Cardiac septum (tissue), 1 donor: Measurements from ENCODE around the gene CDC20. TPM values are rescaled to one million over a fixed set of nuclear protein-coding genes. Genes with fewer than 3 reads are reported as not detected.
"Not testable (repeated sequence)": the region's sequence is repeated elsewhere in the genome, so short reads cannot be mapped to it uniquely, and the experiment has no call there.

Experiments
- DNase-seq: peaks from one replicate; pipeline ENCODE4 v3.0.0-alpha.2; 2020; ENCODE audit warnings: low spot score
- intact Hi-C: fragments of 100-400 bp; cut with DNase I; formaldehyde crosslinking; loops from one replicate; pipeline ENCODE4 v1.14.0; 2022
- total RNA-seq: library from RNA; stranded (reverse); fragmentation: NEBNext Ultra II Directional; extraction: Animal tissue kit (Norgen Biotek cat#: 25700); gene quantifications from one replicate; pipeline ENCODE4 v1.2.1, GENCODE V29; 2021
- donor health status: DM: no; HTN: no; CAD: no.

CDC20 gene
- total RNA-seq, 1 donor from 2014 or later, result 0.78 TPM

DNA sequence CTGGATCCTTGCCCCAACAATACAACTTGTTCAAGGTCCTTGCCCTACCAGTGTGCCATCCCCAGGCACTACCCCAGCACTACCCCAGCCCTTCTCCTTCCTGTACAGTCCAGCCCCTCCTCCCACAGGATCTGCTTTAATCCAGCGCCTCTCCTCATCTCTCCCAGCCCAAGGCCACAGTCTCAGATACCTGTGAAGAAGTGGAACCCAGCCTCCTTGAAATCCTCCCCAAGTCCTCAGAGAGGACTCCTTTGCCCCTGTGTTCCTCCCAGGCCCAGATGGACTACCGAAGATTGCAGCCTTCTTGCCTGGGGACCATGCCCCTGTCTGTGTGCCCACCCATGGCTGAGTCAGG, 6.5 kb upstream of the CDC20 start:
- DNase-seq, result peak; percentile 53

GRCh38 chr1:43352881-43353280, 5.9 kb upstream of the CDC20 start:
- DNase-seq, result peak; percentile 43
- intact Hi-C loops, result no loop called here

More for the DNA sequence above, 6.5 kb upstream of the CDC20 start:
- intact Hi-C loops, result no loop called here

GRCh38 chr1:43354471-43354870, 4.3 kb upstream of the CDC20 start:
- no peak for DNase-seq
- intact Hi-C loops, result no loop called here

DNA sequence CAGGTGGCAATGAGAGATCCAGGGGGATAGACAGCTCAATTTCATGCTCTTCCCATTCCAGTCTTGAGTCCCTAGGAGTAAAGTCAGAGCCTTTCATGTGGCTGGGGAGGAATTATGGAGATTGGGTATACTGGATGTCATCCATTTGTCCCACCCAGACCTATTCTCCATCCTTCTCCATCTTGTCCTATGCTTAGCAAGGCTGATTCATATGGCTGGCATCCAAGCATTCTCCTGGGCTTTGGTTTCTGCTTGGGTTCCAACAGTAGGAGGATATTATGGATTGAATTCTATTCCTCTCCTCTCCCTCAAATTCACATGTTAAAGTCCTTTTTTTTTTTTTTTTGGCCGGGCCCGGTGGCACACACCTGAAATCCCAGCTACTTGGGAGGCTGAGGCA, 3.8 kb upstream of the CDC20 start:
- intact Hi-C loops, result loop anchor here (5.0 kb wide), 1 partner anchor 118 kb away; no protein-coding TSS in a partner anchor
- DNase-seq, result peak; percentile 12

GRCh38 chr1:43357251-43357650, 1.5 kb upstream of the CDC20 start:
- no peak for DNase-seq
- intact Hi-C loops, result loop anchor here (5.0 kb wide), 1 partner anchor 120 kb away; no protein-coding TSS in a partner anchor

DNA sequence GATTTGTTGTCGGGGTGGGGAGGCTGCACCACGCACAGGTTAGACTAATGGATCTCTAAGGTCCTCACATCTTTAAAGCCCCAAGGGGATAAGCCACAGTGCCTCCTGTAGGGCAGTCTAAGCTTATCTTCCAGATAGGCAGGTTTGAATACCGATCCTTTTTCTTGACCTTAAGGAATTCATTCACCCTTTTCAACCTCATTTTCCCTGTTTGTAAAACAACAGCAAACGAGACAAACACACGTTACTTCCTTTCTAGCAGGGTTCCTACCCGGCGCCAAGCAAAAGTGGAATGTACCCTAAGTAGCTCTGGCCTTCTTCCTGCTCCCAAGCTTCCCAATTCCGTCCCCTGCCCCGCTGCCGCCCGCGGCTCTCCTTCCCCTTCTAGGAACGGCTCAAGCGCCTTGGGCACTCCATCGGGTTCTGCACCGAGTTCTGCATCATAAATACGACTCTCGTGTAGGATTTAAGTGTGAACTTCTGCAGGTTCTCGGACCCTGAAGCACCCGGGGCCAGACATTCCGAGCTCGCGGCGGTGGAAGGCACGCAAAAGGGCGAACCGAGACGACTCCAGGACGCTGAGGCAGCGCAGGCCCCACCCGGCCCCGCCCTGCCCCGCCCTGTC, 548 bp upstream of the CDC20 start:
- intact Hi-C loops, result loop anchor here (5.0 kb wide), 1 partner anchor 121 kb away; no protein-coding TSS in a partner anchor
- DNase-seq, result no peak

DNA sequence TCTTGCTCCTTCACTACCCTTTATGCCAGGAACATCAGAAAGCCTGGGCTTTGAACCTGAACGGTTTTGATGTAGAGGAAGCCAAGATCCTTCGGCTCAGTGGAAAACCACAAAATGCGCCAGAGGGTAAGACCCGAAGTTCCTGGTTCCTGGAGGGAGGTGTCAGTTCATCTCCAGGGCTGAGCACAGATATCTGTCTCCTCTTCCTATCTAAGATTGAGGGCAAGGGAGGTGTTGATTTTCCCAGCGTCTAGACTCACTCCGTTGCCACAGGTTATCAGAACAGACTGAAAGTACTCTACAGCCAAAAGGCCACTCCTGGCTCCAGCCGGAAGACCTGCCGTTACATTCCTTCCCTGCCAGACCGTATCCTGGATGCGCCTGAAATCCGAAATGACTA, 915 bp downstream of the CDC20 start:
- intact Hi-C loops, result loop anchor here (5.0 kb wide), 1 partner anchor 122 kb away; no protein-coding TSS in a partner anchor
- no peak for DNase-seq

DNA sequence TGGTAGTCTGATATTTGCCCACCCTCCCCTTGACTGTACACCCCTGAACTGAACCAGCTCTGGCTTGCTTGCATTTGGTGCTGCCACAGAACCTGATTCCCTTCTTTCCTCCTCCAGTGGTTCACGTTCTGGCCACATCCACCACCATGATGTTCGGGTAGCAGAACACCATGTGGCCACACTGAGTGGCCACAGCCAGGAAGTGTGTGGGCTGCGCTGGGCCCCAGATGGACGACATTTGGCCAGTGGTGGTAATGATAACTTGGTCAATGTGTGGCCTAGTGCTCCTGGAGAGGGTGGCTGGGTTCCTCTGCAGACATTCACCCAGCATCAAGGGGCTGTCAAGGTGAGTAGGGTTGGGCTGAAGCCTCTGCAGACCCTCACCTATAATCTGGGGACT, 1.8 kb downstream of the CDC20 start:
- DNase-seq, result no peak
- intact Hi-C loops, result no loop called here

DNA sequence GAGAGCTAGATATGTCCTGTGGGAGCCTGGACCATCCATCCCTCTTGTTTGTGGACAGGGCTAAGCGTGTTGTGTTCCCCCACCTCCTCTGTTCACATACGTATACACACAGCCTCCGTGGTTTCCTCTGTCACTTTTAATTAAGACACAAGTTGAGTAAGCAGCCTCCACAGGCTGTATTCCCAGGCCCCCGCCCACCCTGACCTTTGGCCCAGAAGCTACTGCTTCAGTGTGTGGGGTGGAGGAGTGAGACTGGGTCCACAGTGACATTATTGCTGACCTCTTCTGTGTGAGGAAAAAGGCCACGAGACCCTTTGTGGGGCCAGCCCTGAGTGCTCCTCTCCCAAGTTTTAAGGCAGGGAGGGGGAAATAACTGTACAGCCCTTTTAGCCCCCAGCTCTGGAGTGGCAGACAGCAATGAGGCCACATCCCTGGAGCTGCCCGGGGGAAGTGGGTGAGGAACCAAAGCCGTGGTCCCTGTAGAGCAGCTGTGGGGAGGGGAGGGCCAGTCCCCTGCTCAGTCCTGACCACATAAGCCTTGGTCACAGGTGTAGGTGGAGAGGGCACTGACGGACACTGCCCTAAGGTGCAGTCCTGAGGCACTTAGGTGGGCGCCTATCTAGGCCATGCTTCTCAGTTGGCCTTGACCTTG, 4.6 kb downstream of the CDC20 start:
- no peak for DNase-seq
- intact Hi-C loops, result no loop called here

DNA sequence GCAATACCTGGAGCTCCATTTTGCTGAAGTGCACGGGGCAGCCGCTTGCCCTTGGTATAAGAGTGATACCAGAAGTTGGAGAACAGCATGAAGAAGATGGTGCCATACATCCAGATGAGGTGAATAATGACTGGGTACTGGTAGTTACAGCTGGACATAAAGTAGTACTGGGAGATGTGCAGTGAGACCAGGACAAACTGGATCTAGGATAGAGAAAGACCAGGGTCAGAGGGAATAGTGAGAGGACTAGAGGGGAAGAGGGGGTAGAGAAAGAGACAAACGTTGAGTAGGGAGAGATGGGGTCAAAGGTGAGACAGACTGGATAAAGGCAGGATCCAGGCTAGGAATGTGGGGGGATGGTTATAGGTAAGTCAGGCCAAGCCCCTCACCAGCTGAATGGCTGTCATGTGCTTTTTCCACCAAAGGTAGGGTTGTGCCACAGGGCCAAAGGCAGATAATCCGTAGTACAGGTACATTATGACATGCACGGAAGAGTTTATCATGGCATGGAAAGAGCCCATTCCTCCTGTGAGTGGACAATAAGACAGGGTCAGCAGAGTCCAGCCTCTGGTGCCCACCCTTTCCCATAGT, 5.2 kb downstream of the CDC20 start:
- DNase-seq, result no peak
- intact Hi-C loops, result no loop called here

DNA sequence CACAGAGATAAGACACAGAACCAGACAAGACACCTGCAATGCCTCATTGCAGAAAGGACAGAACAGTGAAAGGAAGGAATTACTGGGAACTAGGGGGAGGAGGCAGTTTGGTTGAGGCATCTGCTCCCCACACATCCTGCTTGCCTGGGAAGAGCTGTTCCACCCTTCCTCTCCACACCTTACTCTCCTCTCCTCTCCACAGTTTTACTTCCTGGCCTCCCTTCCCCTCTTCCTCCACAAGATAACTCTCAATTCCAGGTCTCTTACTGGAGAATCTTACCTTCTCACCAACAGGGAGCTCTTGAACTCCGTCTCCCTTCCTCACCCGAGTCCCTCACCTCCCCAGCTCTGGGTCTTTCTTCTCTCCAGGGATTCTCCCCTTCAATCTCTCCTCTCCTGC, 6.9 kb downstream of the CDC20 start:
- intact Hi-C loops, result loop anchor here (5.0 kb wide), 1 partner anchor 87 kb away; the partner anchor contains the start of gene HYI
- no peak for DNase-seq

GRCh38 chr1:43366179-43366578, 7.4 kb downstream of the CDC20 start:
- intact Hi-C loops, result loop anchor here (5.0 kb wide), 1 partner anchor 86 kb away; the partner anchor contains the start of gene HYI
- no peak for DNase-seq

DNA sequence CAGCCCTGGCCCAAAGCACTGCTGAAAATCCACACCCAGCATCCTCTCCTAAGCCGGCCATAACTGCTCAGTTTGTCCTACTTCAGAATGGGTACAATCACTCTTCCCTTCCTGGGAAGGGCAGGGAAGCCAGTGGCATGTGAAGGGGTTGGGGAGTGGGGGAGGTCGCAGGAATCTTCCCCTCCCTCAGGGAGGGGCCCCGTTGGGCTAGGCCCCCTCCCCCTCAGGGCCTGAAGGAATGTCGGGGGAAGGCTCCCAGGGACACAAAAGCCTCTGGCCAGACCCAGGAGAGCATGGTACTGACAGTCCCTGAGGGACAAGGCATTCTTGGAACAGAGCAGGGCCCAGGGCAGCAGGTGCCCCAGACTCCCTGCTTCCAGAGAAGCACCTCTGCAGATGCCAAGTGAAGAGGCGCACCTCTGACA, 7.8 kb downstream of the CDC20 start:
- intact Hi-C loops, result loop anchor here (5.0 kb wide), 1 partner anchor 86 kb away; the partner anchor contains the start of gene HYI
- no peak for DNase-seq

DNA sequence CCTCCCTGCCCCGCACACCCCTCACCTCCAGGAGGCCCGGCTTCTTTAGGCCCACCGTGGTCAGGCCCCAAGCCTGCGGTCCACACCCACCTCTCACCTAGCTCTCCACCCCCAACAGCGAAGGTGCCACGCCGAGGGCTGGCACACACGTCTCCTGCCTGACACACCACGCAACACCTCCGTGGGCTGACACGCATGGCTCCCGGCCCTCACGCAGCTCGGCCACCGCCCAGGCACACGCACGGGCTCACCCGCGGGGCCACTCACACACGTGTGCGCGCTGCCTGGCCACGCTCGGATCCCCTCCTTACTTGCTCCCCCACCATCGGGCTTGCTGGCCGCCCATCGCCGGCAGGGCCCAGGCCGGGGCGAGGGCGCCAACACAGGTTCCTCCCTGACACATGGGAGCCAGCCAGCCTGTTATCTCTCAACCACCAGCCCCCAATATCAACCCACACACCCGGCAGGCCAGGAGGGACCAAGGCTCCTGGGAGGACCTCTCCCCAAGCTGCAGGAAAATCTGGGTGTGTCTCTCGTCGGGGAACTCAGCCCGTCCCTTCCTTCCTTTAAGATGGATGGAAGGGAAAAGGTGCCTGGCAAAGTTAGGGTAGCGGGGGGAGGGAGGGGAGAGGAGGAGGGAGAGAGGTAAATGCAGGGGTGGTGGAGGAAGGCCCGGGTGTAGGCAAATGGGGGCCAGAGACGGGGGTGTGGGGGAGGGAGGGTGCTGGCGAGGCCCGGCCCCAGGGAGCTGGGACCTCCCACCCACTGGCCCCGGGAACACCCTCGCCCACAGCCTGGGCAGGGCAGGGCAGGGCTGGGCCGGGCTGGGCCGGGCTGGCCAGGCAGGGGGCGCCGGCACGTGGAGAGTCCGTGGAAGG, 8.5 kb downstream of the CDC20 start:
- intact Hi-C loops, result loop anchor here (5.0 kb wide), 1 partner anchor 85 kb away; the partner anchor contains the start of gene HYI

DNA sequence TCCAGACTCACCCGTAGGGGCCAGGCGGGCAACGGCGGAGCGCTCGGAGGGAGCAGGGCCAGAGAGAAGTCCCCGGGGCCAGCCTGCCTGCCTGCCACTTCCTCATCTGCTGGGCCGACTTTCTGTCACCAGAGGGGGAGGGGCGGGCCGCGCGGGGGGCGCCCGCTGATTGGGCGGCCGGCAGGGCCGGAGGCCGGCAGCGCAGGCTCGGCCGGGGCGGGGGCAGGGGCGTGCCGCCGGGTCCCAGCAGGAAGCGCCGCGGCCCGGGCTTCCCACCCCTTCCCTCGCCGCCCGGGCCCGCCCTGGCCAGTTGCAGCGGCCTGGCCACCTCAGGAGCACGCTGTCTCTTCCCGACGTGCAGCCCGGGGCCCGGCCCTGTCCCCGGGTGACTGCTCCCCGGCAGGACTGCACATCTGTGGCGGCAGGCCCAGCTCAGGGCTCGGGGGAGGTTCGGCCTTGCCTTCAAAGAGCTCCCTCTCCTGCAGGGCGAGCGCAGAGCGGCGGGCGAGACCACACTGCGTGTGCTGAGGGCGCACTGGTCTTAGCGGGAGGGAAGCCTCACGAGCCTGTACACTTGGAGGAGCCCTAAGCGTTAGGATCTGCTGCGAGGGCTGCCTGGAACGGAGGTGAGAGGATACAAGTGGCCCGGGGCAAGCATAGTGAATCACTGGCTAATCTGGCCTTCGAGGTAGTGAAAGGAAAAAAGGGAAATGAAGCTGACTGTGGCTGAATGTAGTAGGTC, 9.3 kb downstream of the CDC20 start, which contains the start of gene ELOVL1:
ELOVL1 (minus strand) TSS at position 108 of the 742 bp plus-strand sequence. CDS start 2,402 bp downstream, outside the sequence.
- intact Hi-C loops, result loop anchor here (1.0 to 5.0 kb wide), 2 partner anchors 21 to 84 kb away; partner anchors contain the start of genes HYI, MED8 and SZT2

More for the DNA sequence above, 8.5 kb downstream of the CDC20 start:
- DNase-seq, result no peak

DNA sequence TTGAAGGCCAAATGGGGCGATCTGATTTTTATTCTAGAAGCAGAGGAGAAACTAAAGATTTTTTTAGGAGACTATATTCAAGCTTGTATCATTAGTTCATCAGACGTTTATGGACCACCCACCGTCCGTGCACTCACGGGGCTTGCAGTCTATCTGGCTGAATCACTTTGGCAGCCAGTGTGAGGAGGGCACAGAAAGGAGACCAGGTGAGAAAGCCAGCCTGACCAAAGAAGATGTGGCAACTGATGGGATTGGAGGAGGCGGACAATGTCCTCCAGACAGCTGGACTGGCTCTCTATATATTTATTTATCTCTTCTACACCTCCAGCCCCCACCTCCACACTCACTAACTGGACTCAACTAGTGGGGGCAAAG, 9.9 kb downstream of the CDC20 start:
- DNase-seq, result no peak
- intact Hi-C loops, result loop anchor here (1.0 to 5.0 kb wide), 2 partner anchors 21 to 84 kb away; partner anchors contain the start of genes HYI, MED8 and SZT2

More for the DNA sequence above, 9.3 kb downstream of the CDC20 start, which contains the start of gene ELOVL1:
- DNase-seq, result peak; percentile 97

GRCh38 chr1:43369779-43370178, 11.0 kb downstream of the CDC20 start:
- intact Hi-C loops, result loop anchor here (5.0 kb wide), 1 partner anchor 83 kb away; the partner anchor contains the start of gene HYI
- DNase-seq, result not testable (repeated sequence)

DNA sequence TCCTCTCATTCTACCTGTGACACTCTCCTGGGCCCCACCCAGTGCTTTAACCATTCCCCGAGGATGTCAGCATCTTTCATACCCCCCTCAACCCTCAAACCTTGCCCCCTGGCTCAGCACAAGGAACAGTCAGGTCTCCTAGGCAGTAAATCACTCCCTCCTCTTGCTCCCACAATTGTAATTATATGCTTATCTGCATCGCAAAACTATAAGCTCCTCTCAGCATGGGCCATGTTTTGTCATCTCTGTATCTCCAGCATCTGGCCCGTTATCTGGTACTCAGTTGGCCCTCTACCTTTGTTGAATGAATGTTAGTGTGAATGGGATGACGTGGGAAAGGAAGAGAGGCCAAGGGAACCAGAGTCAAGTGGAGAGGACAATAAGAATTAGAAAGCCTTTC, 11.8 kb downstream of the CDC20 start:
- no peak for DNase-seq
- intact Hi-C loops, result no loop called here
